ENCODE results near the gene RPL21. TPM values are rescaled to one million over a fixed set of nuclear protein-coding genes. Genes with fewer than 3 reads are reported as not detected.

RPL21 gene
- total RNA-seq = 361 and 425 TPM in 2 replicates

GRCh38 chr13:27251166-27252091 lies at the start of gene RPL21:
Gene RPL21 (plus strand): TSS chr13:27251558. CDS start chr13:27253777, 2,219 bp downstream.

GRCh38 chr13:27270594-27271520 lies 19.5 kb downstream of the RPL21 start, which contains the start of gene RASL11A:
Gene RASL11A (plus strand): TSS chr13:27270830. CDS start chr13:27270945, 115 bp downstream.

Small RNA genes within 50 kb of the gene (small RNA-seq; reads per million reads assigned to genes)
- gene SNORA27 (not detected), gene SNORD102 (not detected)

Other genes starting within 250 kb of the RPL21 start
- gene USP12, start 79.7 kb upstream of the RPL21 start, total RNA-seq = 23.6 and 25.8 TPM in 2 replicates
- gene RASL11A, start 19.3 kb downstream of the RPL21 start, total RNA-seq = 1.1 and 2.1 TPM in 2 replicates
- 53.7 and 69.7 TPM in 2 replicates for gene GTF3A, start 173.1 kb downstream of the RPL21 start, total RNA-seq
- 33.6 and 59.4 TPM in 2 replicates for gene MTIF3, start 199.0 kb downstream of the RPL21 start, total RNA-seq